HepG2 (cell line): Measurements from ENCODE around the gene ECEL1. TPM values are rescaled to one million over a fixed set of nuclear protein-coding genes. Genes with fewer than 3 reads are reported as not detected.

Experiments used
- CEBPB ChIP-seq: IDR thresholded peaks from 2 replicates; pipeline ENCODE4 v1.6.1; 2011; ENCODE audit warnings: low read depth, low read length, improper control_type of control experiment, borderline replicate concordance
- EZH2 ChIP-seq: conservative IDR thresholded peaks from 2 replicates; pipeline ENCODE4 v1.6.1; 2012; ENCODE audit warnings: mild to moderate bottlenecking, low read depth, low read length, moderate library complexity
- ISX ChIP-seq: sonication (generic); formaldehyde crosslinking; conservative IDR thresholded peaks from 2 replicates; pipeline ENCODE4 v1.5.0; 2020; ENCODE audit warnings: missing genetic modification reagents
- MAFF ChIP-seq: IDR thresholded peaks from 2 replicates; pipeline ENCODE4 v1.6.1; 2011; ENCODE audit warnings: low read depth, low read length, improper control_type of control experiment
- NONO ChIP-seq, 2 experiments: fragments of 450-650 bp in 1 of 2; sonication (generic) in 1 of 2; formaldehyde crosslinking in 1 of 2; IDR thresholded peaks in 1 of 2; conservative IDR thresholded peaks in 1 of 2; 2 replicates each; pipeline versions ENCODE4 v1.6.1 to v1.8.0; 2017 to 2022; ENCODE audit warnings: mild to moderate bottlenecking in 1 of 2, missing genetic modification reagents in 1 of 2, moderate library complexity in 1 of 2
- NR2F1 ChIP-seq, 2 experiments: fragments of 450-650 bp in 1 of 2; formaldehyde crosslinking in 1 of 2; IDR thresholded peaks; 2 replicates each; pipeline versions ENCODE4 v1.5.0 to v1.6.1; 2016 to 2020; ENCODE audit warnings: mild to moderate bottlenecking in 1 of 2, missing compliant biosample characterization in 1 of 2, missing genetic modification reagents in 1 of 2, moderate library complexity in 1 of 2
- THAP11 ChIP-seq: IDR thresholded peaks from 2 replicates; pipeline ENCODE4 v1.6.1; 2016; ENCODE audit warnings: missing biosample characterization, missing genetic modification reagents
- ZFP62 ChIP-seq: sonication (generic); formaldehyde crosslinking; IDR thresholded peaks from 2 replicates; pipeline ENCODE4 v1.4.0; 2020; ENCODE audit warnings: missing genetic modification reagents
- ZFP82 ChIP-seq: sonication (generic); formaldehyde crosslinking; IDR thresholded peaks from 2 replicates; pipeline ENCODE4 v1.5.1; 2020; ENCODE audit warnings: mild to moderate bottlenecking, missing genetic modification reagents, borderline replicate concordance
- ZNF160 ChIP-seq: sonication (generic); formaldehyde crosslinking; IDR thresholded peaks from 2 replicates; pipeline ENCODE4 v1.8.0; 2022; ENCODE audit warnings: mild to moderate bottlenecking, inconsistent platforms, missing genetic modification reagents
- ZNF3 ChIP-seq: IDR thresholded peaks from 2 replicates; pipeline ENCODE4 v1.7.0; 2017; ENCODE audit warnings: inconsistent platforms
- ZNF768 ChIP-seq: sonication (generic); formaldehyde crosslinking; IDR thresholded peaks from 2 replicates; pipeline ENCODE4 v1.4.0; 2020; ENCODE audit warnings: missing genetic modification reagents
- ZNF788 ChIP-seq: sonication (generic); formaldehyde crosslinking; IDR thresholded peaks from 2 replicates; pipeline ENCODE4 v1.5.0; 2020; ENCODE audit warnings: mild to moderate bottlenecking, missing genetic modification reagents, borderline replicate concordance
- polyA plus RNA-seq, 8 experiments: library from polyadenylated mRNA; depleted of rRNA in 3 of 8; stranded (reverse) in 7 of 8; unstranded in 1 of 8; fragments of >200 nt; fragmentation: Illumina TruSeq in 4 of 8; extraction: Trizol in 4 of 8; gene quantifications; 2 replicates each; pipeline versions ENCODE4 v1.2.1 to v1.2.3, GENCODE V29; 2011 to 2016; ENCODE audit warnings: low read depth in 4 of 8, missing spikeins in 1 of 8, mixed read lengths in 1 of 8; ENCODE audit not compliant: insufficient read depth in 1 of 8
- total RNA-seq, 5 experiments: library from RNA; depleted of rRNA; stranded (reverse); fragments of >200 nt; fragmentation: Illumina TruSeq; extraction: Trizol; gene quantifications; 2 replicates each; pipeline ENCODE4 v1.2.3, GENCODE V29; 2016; ENCODE audit warnings: low read depth in 1 of 5
- TF ChIP-seq, protein P1 (sequence below): sonication (generic); formaldehyde crosslinking; IDR thresholded peaks from 2 replicates; pipeline ENCODE4 v1.5.1; 2020; ENCODE audit warnings: mild to moderate bottlenecking, missing genetic modification reagents, borderline replicate concordance
- TF ChIP-seq, protein P2 (sequence below): fragments of 450-650 bp; IDR thresholded peaks from 2 replicates; pipeline ENCODE4 v1.6.1; 2017; ENCODE audit warnings: mild to moderate bottlenecking
- TF ChIP-seq, protein P3 (sequence below): sonication (generic); formaldehyde crosslinking; IDR thresholded peaks from 2 replicates; pipeline ENCODE4 v1.8.0; 2022; ENCODE audit warnings: mild to moderate bottlenecking, missing genetic modification reagents; ENCODE audit not compliant: insufficient replicate concordance
- TF ChIP-seq, protein P4 (sequence below): sonication (generic); formaldehyde crosslinking; IDR thresholded peaks from 2 replicates; pipeline ENCODE4 v1.5.0; 2020; ENCODE audit warnings: missing genetic modification reagents, mild to moderate bottlenecking, borderline replicate concordance
- TF ChIP-seq, protein P5 (sequence below), 2 experiments: IDR thresholded peaks; 2 replicates each; pipeline ENCODE4 v1.6.1; 2011 to 2012; ENCODE audit warnings: low read length in 2 of 2, borderline replicate concordance in 1 of 2, low read depth in 1 of 2, mild to moderate bottlenecking in 1 of 2, moderate library complexity in 1 of 2

The ECEL1 gene
- total and polyA plus RNA-seq, 2 of the 13 experiments (the other 11 are each of a cell fraction or from before 2014, with no cell fraction given) = not detected

DNA sequence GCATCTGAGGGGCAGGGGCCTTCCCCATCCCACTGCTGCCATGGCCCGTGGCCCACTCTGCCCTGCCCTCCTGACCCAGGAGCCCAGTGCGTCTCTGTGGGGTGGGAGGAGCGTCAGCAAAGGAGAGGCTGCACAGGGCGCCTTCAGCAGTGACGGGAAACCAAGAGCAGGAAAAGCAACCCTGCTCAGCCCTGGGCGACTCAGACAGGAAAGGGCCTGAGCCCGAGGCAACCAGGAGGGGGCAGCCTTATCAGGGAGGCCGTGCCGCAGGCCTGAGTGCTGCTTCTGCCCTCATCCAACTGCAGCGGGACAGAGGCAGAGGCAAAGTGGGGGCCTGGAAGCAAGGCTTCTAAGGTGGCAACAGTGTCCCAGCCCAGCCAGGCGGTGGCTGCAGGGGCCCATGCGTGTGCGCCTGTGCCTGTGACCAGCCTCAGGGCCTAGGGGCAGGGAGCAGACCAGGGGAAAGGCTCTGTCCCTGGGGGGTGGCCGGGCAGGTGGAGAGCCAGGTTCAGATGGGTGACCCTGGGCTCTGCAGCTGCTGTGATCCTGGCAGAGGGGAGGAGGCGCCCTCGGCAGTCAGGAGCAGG is 54.9 kb downstream of the ECEL1 start (continued):
- TF ChIP-seq, protein P1, sequence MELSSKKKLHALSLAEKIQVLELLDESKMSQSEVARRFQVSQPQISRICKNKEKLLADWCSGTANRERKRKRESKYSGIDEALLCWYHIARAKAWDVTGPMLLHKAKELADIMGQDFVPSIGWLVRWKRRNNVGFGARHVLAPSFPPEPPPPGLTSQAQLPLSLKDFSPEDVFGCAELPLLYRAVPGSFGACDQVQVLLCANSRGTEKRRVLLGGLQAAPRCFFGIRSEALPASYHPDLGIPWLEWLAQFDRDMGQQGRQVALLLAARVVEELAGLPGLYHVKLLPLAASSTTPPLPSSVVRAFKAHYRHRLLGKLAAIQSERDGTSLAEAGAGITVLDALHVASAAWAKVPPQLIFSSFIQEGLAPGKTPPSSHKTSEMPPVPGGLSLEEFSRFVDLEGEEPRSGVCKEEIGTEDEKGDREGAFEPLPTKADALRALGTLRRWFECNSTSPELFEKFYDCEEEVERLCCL = no peak
- TF ChIP-seq, protein P2, sequence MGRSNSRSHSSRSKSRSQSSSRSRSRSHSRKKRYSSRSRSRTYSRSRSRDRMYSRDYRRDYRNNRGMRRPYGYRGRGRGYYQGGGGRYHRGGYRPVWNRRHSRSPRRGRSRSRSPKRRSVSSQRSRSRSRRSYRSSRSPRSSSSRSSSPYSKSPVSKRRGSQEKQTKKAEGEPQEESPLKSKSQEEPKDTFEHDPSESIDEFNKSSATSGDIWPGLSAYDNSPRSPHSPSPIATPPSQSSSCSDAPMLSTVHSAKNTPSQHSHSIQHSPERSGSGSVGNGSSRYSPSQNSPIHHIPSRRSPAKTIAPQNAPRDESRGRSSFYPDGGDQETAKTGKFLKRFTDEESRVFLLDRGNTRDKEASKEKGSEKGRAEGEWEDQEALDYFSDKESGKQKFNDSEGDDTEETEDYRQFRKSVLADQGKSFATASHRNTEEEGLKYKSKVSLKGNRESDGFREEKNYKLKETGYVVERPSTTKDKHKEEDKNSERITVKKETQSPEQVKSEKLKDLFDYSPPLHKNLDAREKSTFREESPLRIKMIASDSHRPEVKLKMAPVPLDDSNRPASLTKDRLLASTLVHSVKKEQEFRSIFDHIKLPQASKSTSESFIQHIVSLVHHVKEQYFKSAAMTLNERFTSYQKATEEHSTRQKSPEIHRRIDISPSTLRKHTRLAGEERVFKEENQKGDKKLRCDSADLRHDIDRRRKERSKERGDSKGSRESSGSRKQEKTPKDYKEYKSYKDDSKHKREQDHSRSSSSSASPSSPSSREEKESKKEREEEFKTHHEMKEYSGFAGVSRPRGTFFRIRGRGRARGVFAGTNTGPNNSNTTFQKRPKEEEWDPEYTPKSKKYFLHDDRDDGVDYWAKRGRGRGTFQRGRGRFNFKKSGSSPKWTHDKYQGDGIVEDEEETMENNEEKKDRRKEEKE = no peak
- TF ChIP-seq ZFP62 (CRISPR knock-in tag) = no peak
- no peak for TF ChIP-seq CEBPB
- TF ChIP-seq NR2F1 (CRISPR knock-in tag; IDR thresholded peaks at IDR 0.05) = no peak
- TF ChIP-seq, protein P3, sequence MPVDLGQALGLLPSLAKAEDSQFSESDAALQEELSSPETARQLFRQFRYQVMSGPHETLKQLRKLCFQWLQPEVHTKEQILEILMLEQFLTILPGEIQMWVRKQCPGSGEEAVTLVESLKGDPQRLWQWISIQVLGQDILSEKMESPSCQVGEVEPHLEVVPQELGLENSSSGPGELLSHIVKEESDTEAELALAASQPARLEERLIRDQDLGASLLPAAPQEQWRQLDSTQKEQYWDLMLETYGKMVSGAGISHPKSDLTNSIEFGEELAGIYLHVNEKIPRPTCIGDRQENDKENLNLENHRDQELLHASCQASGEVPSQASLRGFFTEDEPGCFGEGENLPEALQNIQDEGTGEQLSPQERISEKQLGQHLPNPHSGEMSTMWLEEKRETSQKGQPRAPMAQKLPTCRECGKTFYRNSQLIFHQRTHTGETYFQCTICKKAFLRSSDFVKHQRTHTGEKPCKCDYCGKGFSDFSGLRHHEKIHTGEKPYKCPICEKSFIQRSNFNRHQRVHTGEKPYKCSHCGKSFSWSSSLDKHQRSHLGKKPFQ (CRISPR knock-in tag) = no peak
- TF ChIP-seq NONO (IDR thresholded peaks at IDR 0.05) = no peak
- no peak for TF ChIP-seq NONO (CRISPR knock-in tag; conservative IDR thresholded peaks at IDR 0.05)
- TF ChIP-seq ZNF3 = no peak
- TF ChIP-seq, protein P4, sequence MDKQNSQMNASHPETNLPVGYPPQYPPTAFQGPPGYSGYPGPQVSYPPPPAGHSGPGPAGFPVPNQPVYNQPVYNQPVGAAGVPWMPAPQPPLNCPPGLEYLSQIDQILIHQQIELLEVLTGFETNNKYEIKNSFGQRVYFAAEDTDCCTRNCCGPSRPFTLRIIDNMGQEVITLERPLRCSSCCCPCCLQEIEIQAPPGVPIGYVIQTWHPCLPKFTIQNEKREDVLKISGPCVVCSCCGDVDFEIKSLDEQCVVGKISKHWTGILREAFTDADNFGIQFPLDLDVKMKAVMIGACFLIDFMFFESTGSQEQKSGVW (CRISPR knock-in tag) = no peak
- TF ChIP-seq MAFF = no peak
- TF ChIP-seq, protein P5, sequence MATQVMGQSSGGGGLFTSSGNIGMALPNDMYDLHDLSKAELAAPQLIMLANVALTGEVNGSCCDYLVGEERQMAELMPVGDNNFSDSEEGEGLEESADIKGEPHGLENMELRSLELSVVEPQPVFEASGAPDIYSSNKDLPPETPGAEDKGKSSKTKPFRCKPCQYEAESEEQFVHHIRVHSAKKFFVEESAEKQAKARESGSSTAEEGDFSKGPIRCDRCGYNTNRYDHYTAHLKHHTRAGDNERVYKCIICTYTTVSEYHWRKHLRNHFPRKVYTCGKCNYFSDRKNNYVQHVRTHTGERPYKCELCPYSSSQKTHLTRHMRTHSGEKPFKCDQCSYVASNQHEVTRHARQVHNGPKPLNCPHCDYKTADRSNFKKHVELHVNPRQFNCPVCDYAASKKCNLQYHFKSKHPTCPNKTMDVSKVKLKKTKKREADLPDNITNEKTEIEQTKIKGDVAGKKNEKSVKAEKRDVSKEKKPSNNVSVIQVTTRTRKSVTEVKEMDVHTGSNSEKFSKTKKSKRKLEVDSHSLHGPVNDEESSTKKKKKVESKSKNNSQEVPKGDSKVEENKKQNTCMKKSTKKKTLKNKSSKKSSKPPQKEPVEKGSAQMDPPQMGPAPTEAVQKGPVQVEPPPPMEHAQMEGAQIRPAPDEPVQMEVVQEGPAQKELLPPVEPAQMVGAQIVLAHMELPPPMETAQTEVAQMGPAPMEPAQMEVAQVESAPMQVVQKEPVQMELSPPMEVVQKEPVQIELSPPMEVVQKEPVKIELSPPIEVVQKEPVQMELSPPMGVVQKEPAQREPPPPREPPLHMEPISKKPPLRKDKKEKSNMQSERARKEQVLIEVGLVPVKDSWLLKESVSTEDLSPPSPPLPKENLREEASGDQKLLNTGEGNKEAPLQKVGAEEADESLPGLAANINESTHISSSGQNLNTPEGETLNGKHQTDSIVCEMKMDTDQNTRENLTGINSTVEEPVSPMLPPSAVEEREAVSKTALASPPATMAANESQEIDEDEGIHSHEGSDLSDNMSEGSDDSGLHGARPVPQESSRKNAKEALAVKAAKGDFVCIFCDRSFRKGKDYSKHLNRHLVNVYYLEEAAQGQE (IDR thresholded peaks at IDR 0.05; ENCODE audit: borderline replicate concordance in 1 of 2, low read depth in 1 of 2, low read length in 2 of 2) = no peak
- no peak for TF ChIP-seq ZFP82
- 0 out of 2 replicates have a peak, but pooled peaks have one; percentile 45 for TF ChIP-seq EZH2
- no peak for TF ChIP-seq ISX (CRISPR knock-in tag)
- TF ChIP-seq ZNF160 (CRISPR knock-in tag) = no peak
- no peak for TF ChIP-seq ZNF788 (CRISPR knock-in tag)
- TF ChIP-seq THAP11 = no peak
- peak; percentile 21; the same call in 1 of the 2 replicates for TF ChIP-seq ZNF768 (CRISPR knock-in tag)
